Measurements from ENCODE around the gene ALDH1A1.

ALDH1A1 gene

DNA sequence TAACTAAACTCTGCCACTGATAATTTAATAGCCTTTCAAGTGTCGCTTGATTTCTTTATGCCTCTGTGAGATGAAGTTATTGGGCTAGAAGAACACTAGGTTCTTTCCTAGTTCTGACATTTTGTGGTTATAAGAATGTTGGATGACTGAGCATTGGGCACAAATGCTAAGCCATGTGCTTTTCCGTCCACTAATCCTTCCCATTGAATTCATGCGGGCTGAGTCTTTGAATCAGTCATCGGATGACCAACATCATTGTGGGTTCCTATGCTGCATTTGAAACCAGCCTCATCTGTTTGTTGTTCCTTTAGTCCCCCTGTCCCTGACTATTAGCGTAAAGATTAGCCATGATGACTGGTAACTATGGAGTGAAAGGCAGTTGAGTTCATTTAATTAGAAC lies 58.5 kb downstream of the ALDH1A1 start:
- TF ChIP-seq, protein P1, sequence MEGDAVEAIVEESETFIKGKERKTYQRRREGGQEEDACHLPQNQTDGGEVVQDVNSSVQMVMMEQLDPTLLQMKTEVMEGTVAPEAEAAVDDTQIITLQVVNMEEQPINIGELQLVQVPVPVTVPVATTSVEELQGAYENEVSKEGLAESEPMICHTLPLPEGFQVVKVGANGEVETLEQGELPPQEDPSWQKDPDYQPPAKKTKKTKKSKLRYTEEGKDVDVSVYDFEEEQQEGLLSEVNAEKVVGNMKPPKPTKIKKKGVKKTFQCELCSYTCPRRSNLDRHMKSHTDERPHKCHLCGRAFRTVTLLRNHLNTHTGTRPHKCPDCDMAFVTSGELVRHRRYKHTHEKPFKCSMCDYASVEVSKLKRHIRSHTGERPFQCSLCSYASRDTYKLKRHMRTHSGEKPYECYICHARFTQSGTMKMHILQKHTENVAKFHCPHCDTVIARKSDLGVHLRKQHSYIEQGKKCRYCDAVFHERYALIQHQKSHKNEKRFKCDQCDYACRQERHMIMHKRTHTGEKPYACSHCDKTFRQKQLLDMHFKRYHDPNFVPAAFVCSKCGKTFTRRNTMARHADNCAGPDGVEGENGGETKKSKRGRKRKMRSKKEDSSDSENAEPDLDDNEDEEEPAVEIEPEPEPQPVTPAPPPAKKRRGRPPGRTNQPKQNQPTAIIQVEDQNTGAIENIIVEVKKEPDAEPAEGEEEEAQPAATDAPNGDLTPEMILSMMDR (IDR thresholded peaks at IDR 0.05; ENCODE audit: insufficient read depth, low read depth, low read length, missing control alignments), result no peak
- DNase-seq (ENCODE audit: low read depth), result no peak

DNA sequence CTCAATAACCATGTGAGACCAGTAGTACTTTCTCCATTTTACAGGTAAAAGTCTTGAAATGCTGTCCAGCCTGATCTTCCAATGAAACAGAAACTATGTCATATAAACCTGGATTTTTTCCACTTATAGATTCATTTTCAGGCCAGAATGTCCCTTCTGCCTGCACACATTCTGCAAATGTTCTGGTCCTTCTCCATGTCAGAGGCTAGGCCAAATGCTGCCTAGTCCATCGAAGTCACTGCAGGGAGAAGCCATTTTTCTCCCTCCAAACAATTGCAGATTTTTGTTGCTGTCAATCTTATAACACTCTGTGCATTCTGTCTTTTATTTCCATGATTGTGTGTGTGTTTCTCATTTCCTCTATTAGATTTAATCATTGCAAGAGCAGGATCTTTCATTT lies 59.4 kb downstream of the ALDH1A1 start:
- DNase-seq (ENCODE audit: low read depth), result no peak
- TF ChIP-seq, protein P1 (IDR thresholded peaks at IDR 0.05; ENCODE audit: insufficient read depth, low read depth, low read length, missing control alignments), result no peak
- H3K4me3 ChIP-seq (ENCODE audit: low read depth, low read length), result no peak overlapping the region

More for the DNA sequence above, 58.5 kb downstream of the ALDH1A1 start:
- no peak overlapping the region for H3K4me3 ChIP-seq (ENCODE audit: low read depth, low read length)

DNA sequence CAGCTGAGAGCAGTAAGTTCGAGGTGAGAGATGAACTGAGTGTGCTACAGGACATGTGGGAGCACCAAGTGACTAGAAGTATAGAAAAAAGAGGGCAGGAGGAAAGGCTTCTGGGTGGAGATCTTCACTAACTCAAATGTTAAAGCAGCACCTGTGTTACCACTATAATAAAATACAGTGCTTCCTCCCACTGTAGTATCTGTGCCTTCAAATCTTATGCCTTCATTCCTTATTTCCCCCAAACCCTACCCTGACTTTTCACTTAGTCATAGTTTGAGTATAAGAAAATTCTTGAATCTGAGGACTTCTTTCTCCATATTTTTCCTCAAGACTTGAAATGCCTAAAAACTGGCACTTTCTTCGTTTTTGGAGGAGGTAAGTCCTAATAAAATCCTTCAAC lies 61.8 kb downstream of the ALDH1A1 start:
- no peak for DNase-seq (ENCODE audit: low read depth)
- TF ChIP-seq, protein P1 (IDR thresholded peaks at IDR 0.05; ENCODE audit: insufficient read depth, low read depth, low read length, missing control alignments), result no peak
- H3K4me3 ChIP-seq (ENCODE audit: low read depth, low read length), result no peak overlapping the region

DNA sequence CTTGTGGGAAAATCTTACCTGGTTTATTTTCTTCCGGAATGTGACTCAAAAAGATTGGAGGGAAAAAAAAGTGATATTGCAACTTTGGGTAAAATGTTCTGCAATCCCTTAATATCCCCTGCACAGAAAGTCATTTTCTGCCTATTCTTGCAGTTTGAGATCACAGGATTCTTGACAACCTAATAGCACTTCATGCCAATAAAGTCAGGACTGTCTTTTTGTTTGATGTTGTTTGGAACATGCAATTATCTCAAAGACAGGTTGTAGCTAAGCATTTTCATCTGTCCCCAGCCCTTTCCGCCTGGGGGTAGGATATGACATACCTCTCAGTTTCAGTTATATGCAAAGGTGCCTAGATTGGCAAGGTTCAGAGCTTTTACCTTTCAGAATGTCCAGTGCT lies 63.9 kb downstream of the ALDH1A1 start:
- TF ChIP-seq, protein P1 (IDR thresholded peaks at IDR 0.05; ENCODE audit: insufficient read depth, low read depth, low read length, missing control alignments), result no peak

DNA sequence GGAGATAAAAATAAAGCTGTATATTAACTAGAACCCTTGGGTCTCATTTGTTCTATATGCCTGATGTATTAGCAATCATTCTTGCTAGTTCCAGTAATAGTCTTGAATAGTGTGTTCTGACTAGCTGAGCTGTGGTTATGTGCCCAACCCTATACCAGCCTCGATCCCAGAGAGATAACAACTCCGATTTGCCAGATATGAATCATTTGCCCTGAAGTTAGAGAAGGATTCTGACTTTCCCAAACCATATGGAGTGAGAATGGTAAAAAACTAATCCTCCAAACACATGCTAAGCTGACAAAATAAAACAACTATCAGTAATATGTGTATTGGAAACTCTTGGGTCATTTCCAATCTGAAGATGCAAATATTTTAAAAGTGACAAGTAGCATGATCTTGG lies 64.8 kb downstream of the ALDH1A1 start:
- H3K4me3 ChIP-seq (ENCODE audit: low read depth, low read length), result no peak overlapping the region
- DNase-seq (ENCODE audit: low read depth), result no peak
- TF ChIP-seq, protein P1 (IDR thresholded peaks at IDR 0.05; ENCODE audit: insufficient read depth, low read depth, low read length, missing control alignments), result no peak

More for the DNA sequence above, 63.9 kb downstream of the ALDH1A1 start:
- DNase-seq (ENCODE audit: low read depth), result no peak
- no peak overlapping the region for H3K4me3 ChIP-seq (ENCODE audit: low read depth, low read length)

DNA sequence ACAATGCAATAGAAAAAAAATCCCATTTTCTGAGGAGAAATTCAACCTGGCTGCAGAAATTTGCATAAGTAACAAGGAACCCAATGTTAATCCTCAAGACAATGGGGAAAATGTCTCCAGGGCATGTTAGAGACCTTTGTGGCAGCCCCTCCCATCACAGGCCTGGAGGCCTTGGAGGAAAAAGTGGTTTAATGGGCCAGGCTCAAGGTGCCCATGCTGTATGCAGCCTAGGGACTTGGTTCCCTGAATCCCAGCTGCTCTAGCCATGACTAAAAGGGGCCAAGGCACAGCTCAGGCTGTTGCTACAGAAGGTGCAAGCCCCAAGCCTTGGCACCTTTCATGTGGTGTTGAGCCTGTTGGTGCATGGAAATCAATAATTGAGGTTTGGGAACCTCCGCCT lies 66.5 kb downstream of the ALDH1A1 start:
- no peak for DNase-seq (ENCODE audit: low read depth)
- TF ChIP-seq, protein P1 (IDR thresholded peaks at IDR 0.05; ENCODE audit: insufficient read depth, low read depth, low read length, missing control alignments), result no peak
- no peak overlapping the region for H3K4me3 ChIP-seq (ENCODE audit: low read depth, low read length)

DNA sequence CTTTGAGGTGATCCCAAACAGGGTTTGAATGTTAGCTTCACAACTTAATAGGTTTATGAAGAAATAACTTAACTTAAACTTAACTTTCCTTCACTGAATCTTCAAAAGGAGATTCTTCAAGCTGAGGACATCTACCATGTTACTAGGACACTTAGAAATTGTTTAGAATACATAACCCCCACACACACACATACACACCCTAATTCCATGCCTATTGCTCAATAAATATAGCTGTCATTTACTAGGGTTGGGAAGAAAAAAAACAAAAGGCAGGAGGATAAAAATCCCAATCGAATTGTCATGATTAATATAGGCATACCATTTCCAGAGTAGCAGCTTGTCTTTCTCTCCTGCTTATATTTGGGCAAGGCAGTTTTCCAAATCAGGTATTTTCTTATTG lies 68.3 kb downstream of the ALDH1A1 start:
- TF ChIP-seq, protein P1 (IDR thresholded peaks at IDR 0.05; ENCODE audit: insufficient read depth, low read depth, low read length, missing control alignments), result no peak
- H3K4me3 ChIP-seq (ENCODE audit: low read depth, low read length), result no peak overlapping the region
- DNase-seq (ENCODE audit: low read depth), result no peak

Data from GM12865 (cell line).